Trophoblast cell (in vitro differentiated cells and primary cell): ENCODE data around the gene ENTPD8.

Source experiments
- DNase-seq, 2 donors: peaks; one replicate each; pipeline ENCODE4 v3.0.0-alpha.2; 2016
- H2AFZ ChIP-seq: 2 replicates; pipeline ENCODE4 v1.6.1; 2013; ENCODE audit warnings: low read length, moderate library complexity, mild to moderate bottlenecking; ENCODE audit not compliant: insufficient read depth, poor library complexity
- H2AK5ac ChIP-seq: 2 replicates; pipeline ENCODE4 v1.6.1; 2013; ENCODE audit warnings: mild to moderate bottlenecking, low read length
- H2BK120ac ChIP-seq: 2 replicates; pipeline ENCODE4 v1.6.1; 2013; ENCODE audit warnings: low read length, mild to moderate bottlenecking, moderate library complexity; ENCODE audit not compliant: insufficient read depth, poor library complexity
- H2BK12ac ChIP-seq: 2 replicates; pipeline ENCODE4 v1.6.1; 2013; ENCODE audit warnings: mild to moderate bottlenecking, low read length, moderate library complexity
- H2BK5ac ChIP-seq: 2 replicates; pipeline ENCODE4 v1.6.1; 2013; ENCODE audit warnings: low read length, low read depth, moderate library complexity, mild to moderate bottlenecking; ENCODE audit not compliant: poor library complexity
- H3K14ac ChIP-seq: 2 replicates; pipeline ENCODE4 v1.6.1; 2013; ENCODE audit warnings: mild to moderate bottlenecking, low read length
- H3K18ac ChIP-seq: 2 replicates; pipeline ENCODE4 v1.6.1; 2013; ENCODE audit warnings: mild to moderate bottlenecking, low read length
- H3K23ac ChIP-seq: 2 replicates; pipeline ENCODE4 v1.6.1; 2013; ENCODE audit warnings: low read length
- H3K27ac ChIP-seq: 2 replicates; pipeline ENCODE4 v1.5.1; 2013; ENCODE audit warnings: low read depth, mild to moderate bottlenecking, inconsistent platforms, low read length, moderate library complexity
- H3K27me3 ChIP-seq: 2 replicates; pipeline ENCODE4 v1.6.1; 2013; ENCODE audit warnings: inconsistent platforms, mild to moderate bottlenecking, low read length, moderate library complexity; ENCODE audit not compliant: insufficient read depth
- H3K36me3 ChIP-seq, 2 experiments: 1 replicate in 1 of 2; 2 replicates in 1 of 2; pipeline ENCODE4 v1.6.1; 2013; ENCODE audit warnings: low read length in 2 of 2, mild to moderate bottlenecking in 2 of 2, moderate library complexity in 1 of 2; ENCODE audit not compliant: insufficient read depth in 2 of 2, control insufficient read depth in 1 of 2
- H3K4ac ChIP-seq: 2 replicates; pipeline ENCODE4 v1.6.1; 2013; ENCODE audit warnings: low read depth, mild to moderate bottlenecking, low read length, moderate library complexity
- H3K4me1 ChIP-seq, 2 experiments: 1 replicate in 1 of 2; 2 replicates in 1 of 2; pipeline ENCODE4 v1.6.1; 2013; ENCODE audit warnings: low read length in 2 of 2, mild to moderate bottlenecking in 2 of 2, moderate library complexity in 1 of 2; ENCODE audit not compliant: insufficient read depth in 2 of 2, control insufficient read depth in 1 of 2
- H3K4me2 ChIP-seq: 2 replicates; pipeline ENCODE4 v1.6.1; 2013; ENCODE audit warnings: inconsistent platforms, mild to moderate bottlenecking, low read length, moderate library complexity
- H3K4me3 ChIP-seq: 2 replicates; pipeline ENCODE4 v1.5.1; 2013; ENCODE audit warnings: mild to moderate bottlenecking, low read depth, low read length, inconsistent platforms
- H3K79me1 ChIP-seq: one replicate; pipeline ENCODE4 v1.6.1; 2013; ENCODE audit warnings: low read length
- H3K79me2 ChIP-seq: 2 replicates; pipeline ENCODE4 v1.6.1; 2013; ENCODE audit warnings: low read length, mild to moderate bottlenecking; ENCODE audit not compliant: control insufficient read depth, insufficient read depth, poor library complexity
- H3K9ac ChIP-seq: 2 replicates; pipeline ENCODE4 v1.6.1; 2013; ENCODE audit warnings: mild to moderate bottlenecking, low read length
- H3K9me3 ChIP-seq: 2 replicates; pipeline ENCODE4 v1.6.1; 2013; ENCODE audit warnings: low read depth, mild to moderate bottlenecking, control low read depth, inconsistent platforms, low read length; ENCODE audit not compliant: insufficient read depth
- H4K12ac ChIP-seq: 2 replicates; pipeline ENCODE4 v1.6.1; 2013; ENCODE audit warnings: low read depth, mild to moderate bottlenecking, low read length, moderate library complexity
- H4K8ac ChIP-seq: 2 replicates; pipeline ENCODE4 v1.6.1; 2013; ENCODE audit warnings: low read depth, mild to moderate bottlenecking, low read length, moderate library complexity
- H4K91ac ChIP-seq: one replicate; pipeline ENCODE4 v1.6.1; 2013; ENCODE audit warnings: low read depth, mild to moderate bottlenecking, low read length, moderate library complexity
- WGBS: extraction: QIAGEN DNeasy Blood & Tissue Kit; methylation state at CpG from one replicate; pipeline ENCODE4 v1.1.7; 2013; ENCODE audit warnings: missing lambda C conversion rate; ENCODE audit not compliant: insufficient read length, insufficient coverage; ENCODE audit errors: extremely low coverage; 5-methylcytosine and 5-hydroxymethylcytosine counted together

ENTPD8 gene

DNA sequence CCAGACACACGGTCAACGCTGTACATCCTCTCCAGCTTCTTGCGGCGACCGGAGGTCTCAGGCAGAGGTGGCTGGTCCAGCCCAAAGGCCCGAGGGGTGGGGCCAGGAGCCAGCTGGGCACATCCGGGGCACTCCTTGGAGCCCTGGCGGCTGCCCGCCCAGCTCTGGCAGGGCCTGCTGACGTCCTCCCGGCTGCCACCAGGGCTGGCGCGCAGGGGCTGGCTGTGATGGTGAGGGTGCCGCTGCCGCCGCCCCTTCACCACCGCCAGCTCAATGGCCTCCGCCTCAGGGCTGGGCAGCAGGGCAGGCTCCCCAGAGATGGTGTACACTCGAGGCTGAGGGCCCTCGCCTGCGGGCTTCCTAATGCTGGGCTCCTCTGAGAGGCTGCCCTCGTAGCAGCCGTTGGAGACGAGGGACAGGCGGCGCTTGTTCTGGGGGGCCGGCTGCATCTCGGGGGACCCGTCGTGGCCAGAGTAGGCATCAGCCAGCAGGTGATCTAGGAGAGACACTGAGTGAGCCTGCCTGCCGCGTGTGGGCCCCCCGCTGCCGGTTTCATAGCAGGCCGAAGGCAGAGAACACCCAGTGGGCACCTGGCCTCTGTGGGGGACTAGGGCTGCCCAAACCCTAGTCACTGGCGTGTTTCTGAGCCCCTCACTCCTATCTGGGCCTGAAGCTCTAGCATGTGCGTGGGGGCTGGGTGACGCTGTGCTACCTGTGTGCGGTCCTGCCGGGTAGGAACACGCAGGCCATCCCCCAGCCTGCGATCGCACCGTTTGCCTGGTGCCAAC, 16.4 kb upstream of the ENTPD8 start:
- Histone ChIP-seq H3K4me3 (no peak overlapping the region), H4K12ac (no peak overlapping the region), H3K27ac (no peak overlapping the region), H4K8ac (no peak overlapping the region), H2BK5ac (no peak overlapping the region), H2BK12ac (no peak overlapping the region), H3K79me1 (peaks cover 12% of the 10 kb centered on the region), H3K36me3 (peaks cover 13 to 26% of the 10 kb centered on the region in 2 experiments), H3K18ac (no peak overlapping the region), H2BK120ac (no peak overlapping the region), H3K9me3 (peaks cover 4% of the 10 kb centered on the region), H2AFZ (no peak overlapping the region), H3K14ac (no peak overlapping the region), H3K9ac (no peak overlapping the region), H2AK5ac (no peak overlapping the region), H3K27me3 (peaks cover 2% of the 10 kb centered on the region), H3K23ac (no peak overlapping the region), H3K4ac (no peak overlapping the region), H4K91ac (no peak overlapping the region), H3K79me2 (peaks cover 4% of the 10 kb centered on the region), H3K4me2 (no peak overlapping the region), H3K4me1 (peaks cover 20 to 27% of the 10 kb centered on the region in 2 experiments)
- DNase-seq = no peak
- no CpG with 5 or more reads among the region's 44 CpGs for WGBS

GRCh38 chr9:137456864-137457405, 15.8 kb upstream of the ENTPD8 start:
- Histone ChIP-seq H4K12ac (no peak overlapping the region), H3K4me1 (peaks cover 20 to 27% of the 10 kb centered on the region in 2 experiments), H3K4ac (no peak overlapping the region), H3K9ac (no peak overlapping the region), H4K91ac (no peak overlapping the region), H3K18ac (no peak overlapping the region), H3K27me3 (peaks cover 2% of the 10 kb centered on the region), H4K8ac (no peak overlapping the region), H2BK5ac (no peak overlapping the region), H2AK5ac (no peak overlapping the region), H3K4me3 (no peak overlapping the region), H2BK12ac (no peak overlapping the region), H3K23ac (no peak overlapping the region), H3K27ac (no peak overlapping the region), H3K79me1 (peaks cover 12% of the 10 kb centered on the region), H3K4me2 (no peak overlapping the region), H3K36me3 (peaks cover 13 to 28% of the 10 kb centered on the region in 2 experiments), H2BK120ac (no peak overlapping the region), H3K14ac (no peak overlapping the region), H3K79me2 (peaks cover 4% of the 10 kb centered on the region), H2AFZ (no peak overlapping the region), H3K9me3 (peaks cover 2% of the 10 kb centered on the region)
- no CpG with 5 or more reads among the region's 10 CpGs for WGBS
- DNase-seq = no peak

- Histone ChIP-seq H3K27ac (no peak overlapping the region), H3K79me1 (peaks cover 12% of the 10 kb centered on the region), H3K4me3 (no peak overlapping the region), H4K12ac (no peak overlapping the region), H4K8ac (no peak overlapping the region), H3K36me3 (peaks cover 13 to 28% of the 10 kb centered on the region in 2 experiments), H2AK5ac (no peak overlapping the region), H2BK120ac (no peak overlapping the region), H3K27me3 (no peaks in the 10 kb centered on the region), H3K9me3 (peaks cover 2% of the 10 kb centered on the region), H3K14ac (no peak overlapping the region), H4K91ac (no peak overlapping the region), H2BK5ac (no peak overlapping the region), H3K9ac (no peak overlapping the region), H3K79me2 (peaks cover 4% of the 10 kb centered on the region), H3K4ac (no peak overlapping the region), H3K18ac (no peak overlapping the region), H2BK12ac (no peak overlapping the region), H3K23ac (no peak overlapping the region), H3K4me2 (no peak overlapping the region), H2AFZ (no peak overlapping the region), H3K4me1 (peaks cover 20 to 27% of the 10 kb centered on the region in 2 experiments)
- WGBS = no CpG with 5 or more reads among the region's 12 CpGs
- no peak for DNase-seq
Measured at GRCh38 chr9:137456061-137456863, 15.1 kb upstream of the ENTPD8 start.

DNA sequence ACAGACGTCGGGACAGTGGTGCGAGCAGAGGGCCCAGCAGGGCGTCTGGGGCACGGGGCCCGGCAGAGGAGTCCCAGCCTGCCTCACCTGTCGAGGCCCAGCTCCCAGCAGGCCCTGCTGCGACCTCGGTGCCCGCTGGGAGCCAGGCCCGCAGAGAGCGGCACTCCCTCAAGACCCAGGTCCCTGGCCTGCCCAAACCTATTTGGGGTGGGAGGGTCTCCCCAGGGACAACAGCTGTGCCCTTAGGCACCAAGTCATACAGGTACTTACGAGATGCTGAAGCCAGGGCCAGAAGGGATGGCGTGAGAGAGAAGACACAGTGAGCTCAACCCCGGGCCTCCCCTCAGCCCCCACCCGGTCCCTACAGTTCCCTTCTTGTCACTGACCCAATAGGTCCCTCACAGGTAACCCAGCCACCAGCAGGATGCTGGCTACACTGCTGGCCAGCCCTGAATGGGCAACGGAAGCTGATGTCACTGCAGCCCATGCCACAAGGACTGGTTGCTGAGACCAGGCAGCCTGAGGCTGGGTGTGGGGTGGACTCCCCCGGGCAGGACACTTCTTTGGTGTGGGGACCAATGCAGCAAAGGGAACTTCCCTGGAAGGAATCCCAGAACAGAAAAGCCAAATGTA, 14.3 kb upstream of the ENTPD8 start:
- H2AK5ac ChIP-seq = no peak overlapping the region
- H2BK120ac ChIP-seq = no peak overlapping the region
- no peaks in the 10 kb centered on the region for H3K27me3 ChIP-seq
- H4K91ac ChIP-seq = no peak overlapping the region
- H3K27ac ChIP-seq = no peak overlapping the region
- no peak overlapping the region for H4K8ac ChIP-seq
- no peak for DNase-seq
- WGBS = no CpG with 5 or more reads among the region's 18 CpGs
- H3K4me3 ChIP-seq = no peak overlapping the region
- H2BK12ac ChIP-seq = no peak overlapping the region
- peaks cover 12% of the 10 kb centered on the region for H3K79me1 ChIP-seq
- H3K4me1 ChIP-seq = peaks cover 20 to 27% of the 10 kb centered on the region in 2 experiments
- no peak overlapping the region for H3K4me2 ChIP-seq
- H3K14ac ChIP-seq = no peak overlapping the region
- H3K4ac ChIP-seq = no peak overlapping the region
- H2AFZ ChIP-seq = no peak overlapping the region
- H3K79me2 ChIP-seq = peaks cover 4% of the 10 kb centered on the region
- no peak overlapping the region for H3K23ac ChIP-seq
- peak overlapping the region; percentile 2 for H4K12ac ChIP-seq
- no peak overlapping the region for H3K9ac ChIP-seq
- H3K9me3 ChIP-seq = peaks cover 2% of the 10 kb centered on the region
- H3K36me3 ChIP-seq = peaks cover 13 to 28% of the 10 kb centered on the region in 2 experiments
- H3K18ac ChIP-seq = no peak overlapping the region
- H2BK5ac ChIP-seq = no peak overlapping the region
